Thymus (tissue), 11 donors: Measurements from ENCODE around the gene MAPK13. TPM values are rescaled to one million over a fixed set of nuclear protein-coding genes. Genes with fewer than 3 reads are reported as not detected.

Source experiments
- DNase-seq, 9 donors: peaks; one replicate each; pipeline ENCODE4 v3.0.0-alpha.2; 2013; ENCODE audit warnings: low spot score in 9 of 9, low read depth in 6 of 9, missing footprints in 1 of 9
- H3K27ac ChIP-seq, 2 donors: one replicate each; pipeline ENCODE4 v1.5.1; 2013; ENCODE audit warnings: control low read depth in 1 of 2, low read depth in 1 of 2, low read length in 1 of 2, mild to moderate bottlenecking in 1 of 2, moderate library complexity in 1 of 2
- H3K27me3 ChIP-seq, 2 donors: one replicate each; pipeline ENCODE4 v1.5.1; 2013; ENCODE audit warnings: low read length in 1 of 2; ENCODE audit not compliant: control insufficient read depth in 2 of 2, insufficient read depth in 1 of 2
- H3K36me3 ChIP-seq, 2 donors: one replicate each; pipeline ENCODE4 v1.5.1; 2013; ENCODE audit warnings: low read length in 1 of 2, mild to moderate bottlenecking in 1 of 2, moderate library complexity in 1 of 2; ENCODE audit not compliant: control insufficient read depth in 2 of 2, insufficient read depth in 2 of 2
- H3K4me1 ChIP-seq, 2 donors: one replicate each; pipeline ENCODE4 v1.5.1; 2013; ENCODE audit warnings: low read length in 2 of 2; ENCODE audit not compliant: control insufficient read depth in 2 of 2, insufficient read depth in 2 of 2
- H3K4me3 ChIP-seq, 2 donors: one replicate each; pipeline ENCODE4 v1.5.1; 2013; ENCODE audit warnings: low read length in 2 of 2, control low read depth in 1 of 2, mild to moderate bottlenecking in 1 of 2
- H3K9me3 ChIP-seq, 2 donors: one replicate each; pipeline ENCODE4 v1.5.1; 2013; ENCODE audit warnings: low read length in 1 of 2, mild to moderate bottlenecking in 1 of 2; ENCODE audit not compliant: control insufficient read depth in 2 of 2, insufficient read depth in 1 of 2
- WGBS: extraction: QIAGEN DNeasy Blood & Tissue Kit; methylation state at CpG from one replicate; pipeline ENCODE4 v1.1.7; 2013; 5-methylcytosine and 5-hydroxymethylcytosine counted together
- polyA plus RNA-seq: library from polyadenylated mRNA; stranded (reverse); fragments of 200-250 nt; gene quantifications from one replicate; pipeline ENCODE4 v1.2.3, GENCODE V29; 2013
- total RNA-seq: library from RNA; stranded (reverse); fragments of 120-200 nt; gene quantifications from one replicate; pipeline ENCODE4 v1.2.4, GENCODE V29; 2013
- donor health status: healthy.

The MAPK13 gene
- total and polyA plus RNA-seq, 2 donors: 8.5 to 30.1 TPM

DNA sequence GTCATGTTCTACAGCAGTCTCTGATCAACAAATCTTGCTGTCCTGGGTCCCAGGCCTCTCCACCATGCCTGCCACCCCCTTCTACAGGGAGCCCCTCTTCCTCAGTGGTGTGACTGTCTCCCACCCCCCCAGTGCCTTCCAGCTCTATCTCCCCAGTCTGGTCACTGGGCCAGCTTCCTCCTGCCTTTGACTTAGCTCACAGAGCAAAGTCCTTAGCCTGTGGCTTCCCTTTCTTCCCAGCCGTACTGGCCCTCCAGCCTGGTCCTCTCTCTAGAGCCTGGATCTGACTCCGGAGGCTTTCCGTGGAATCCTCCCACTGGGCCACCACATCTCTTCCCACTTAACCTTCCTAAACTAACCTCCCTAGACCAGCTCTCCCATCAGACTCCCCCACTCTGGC is 17.0 kb downstream of the MAPK13 start:
- no peak for DNase-seq
- H3K4me3 ChIP-seq: no peak overlapping the region
- 100% methylated on average over 3 of the region's 3 CpGs for WGBS
- no peaks in the 10 kb centered on the region for H3K27me3 ChIP-seq
- no peak overlapping the region for H3K27ac ChIP-seq
- H3K4me1 ChIP-seq: no peaks in the 10 kb centered on the region
- H3K36me3 ChIP-seq: peaks cover 0 to 1% of the 10 kb centered on the region in 2 donors
- H3K9me3 ChIP-seq: no peaks in the 10 kb centered on the region

GRCh38 chr6:36149476-36149875 is 19.2 kb downstream of the MAPK13 start:
- Histone ChIP-seq H3K4me3 (no peak overlapping the region), H3K9me3 (no peaks in the 10 kb centered on the region), H3K36me3 (no peaks in the 10 kb centered on the region), H3K4me1 (no peaks in the 10 kb centered on the region), H3K27ac (no peak overlapping the region), H3K27me3 (no peaks in the 10 kb centered on the region)
- DNase-seq: no peak

GRCh38 chr6:36150283-36150682 is 20.0 kb downstream of the MAPK13 start:
- WGBS: 64% methylated on average over 3 of the region's 3 CpGs
- Histone ChIP-seq H3K27ac (no peak overlapping the region), H3K4me3 (no peak overlapping the region), H3K36me3 (no peaks in the 10 kb centered on the region), H3K9me3 (peaks cover 0 to 5% of the 10 kb centered on the region in 2 donors), H3K4me1 (no peaks in the 10 kb centered on the region), H3K27me3 (no peaks in the 10 kb centered on the region)
- no peak for DNase-seq

- Histone ChIP-seq H3K4me1 (no peaks in the 10 kb centered on the region), H3K36me3 (no peaks in the 10 kb centered on the region), H3K9me3 (peaks cover 0 to 5% of the 10 kb centered on the region in 2 donors), H3K27ac (no peak overlapping the region), H3K27me3 (no peaks in the 10 kb centered on the region), H3K4me3 (no peak overlapping the region)
- no peak for DNase-seq
- 95% methylated on average over 2 of the region's 2 CpGs for WGBS
Observed at GRCh38 chr6:36154286-36154685, 24.0 kb downstream of the MAPK13 start.

- WGBS: 96% methylated on average over 2 of the region's 2 CpGs
- DNase-seq: no peak
- H3K4me3 ChIP-seq: no peak overlapping the region
- no peaks in the 10 kb centered on the region for H3K36me3 ChIP-seq
- H3K27ac ChIP-seq: no peak overlapping the region
- no peaks in the 10 kb centered on the region for H3K4me1 ChIP-seq
- H3K9me3 ChIP-seq: peaks cover 0 to 5% of the 10 kb centered on the region in 2 donors
- no peaks in the 10 kb centered on the region for H3K27me3 ChIP-seq
Observed at GRCh38 chr6:36155662-36156061, 25.3 kb downstream of the MAPK13 start.

- no peaks in the 10 kb centered on the region for H3K27me3 ChIP-seq
- H3K4me3 ChIP-seq: no peak overlapping the region
- H3K27ac ChIP-seq: no peak overlapping the region
- no peaks in the 10 kb centered on the region for H3K36me3 ChIP-seq
- H3K9me3 ChIP-seq: no peaks in the 10 kb centered on the region
- DNase-seq: no peak
- 97% methylated on average over 4 of the region's 4 CpGs for WGBS
- H3K4me1 ChIP-seq: no peaks in the 10 kb centered on the region
Observed at GRCh38 chr6:36160147-36160760, 29.9 kb downstream of the MAPK13 start.

DNA sequence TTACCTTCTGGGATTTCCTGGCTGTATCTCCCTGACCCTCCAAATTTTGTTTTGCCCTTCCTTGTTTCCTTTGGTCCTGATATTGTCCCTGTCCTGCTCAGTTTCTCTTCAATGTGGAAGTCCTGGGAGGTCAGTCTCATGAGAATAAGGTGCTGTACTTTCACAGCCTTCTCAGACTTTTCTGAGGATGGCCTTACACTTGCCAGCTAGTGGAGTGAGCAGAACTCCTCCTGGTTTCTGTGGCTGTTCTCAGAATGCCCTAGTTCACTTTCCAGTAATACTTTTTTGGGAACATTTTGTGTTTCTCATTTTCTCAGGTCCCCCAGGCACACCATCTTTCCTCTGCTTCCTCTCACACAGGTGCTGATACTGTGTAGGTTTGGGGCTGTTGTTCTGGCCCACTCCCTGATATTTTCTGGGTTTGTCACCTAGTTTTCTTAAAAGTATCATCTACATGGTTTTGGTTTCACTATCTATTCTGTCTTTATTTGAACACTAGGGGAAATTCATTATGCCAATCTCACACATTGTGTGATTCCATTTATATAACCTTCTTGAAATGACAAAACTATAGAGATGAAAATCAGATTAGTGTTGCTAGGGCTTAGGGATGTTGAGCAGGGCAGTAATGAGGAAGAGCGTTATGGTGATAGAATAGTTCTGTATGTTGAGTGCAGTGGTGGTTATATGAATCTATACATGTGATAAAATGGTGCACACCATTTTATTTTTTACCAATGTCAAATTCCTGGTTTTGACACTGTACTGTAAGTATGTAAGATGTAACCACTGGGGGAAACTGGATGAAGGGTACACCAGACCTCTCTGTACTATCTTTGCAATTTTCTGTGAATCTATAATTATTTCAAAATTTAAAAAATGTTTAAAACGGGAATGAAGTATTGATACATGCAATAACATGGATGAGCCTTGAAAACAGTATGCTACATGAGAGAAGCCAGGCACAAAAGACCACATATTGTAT is 39.0 kb downstream of the MAPK13 start:
- 98% methylated on average over 2 of the region's 2 CpGs for WGBS
- H3K27ac ChIP-seq: no peak overlapping the region

DNA sequence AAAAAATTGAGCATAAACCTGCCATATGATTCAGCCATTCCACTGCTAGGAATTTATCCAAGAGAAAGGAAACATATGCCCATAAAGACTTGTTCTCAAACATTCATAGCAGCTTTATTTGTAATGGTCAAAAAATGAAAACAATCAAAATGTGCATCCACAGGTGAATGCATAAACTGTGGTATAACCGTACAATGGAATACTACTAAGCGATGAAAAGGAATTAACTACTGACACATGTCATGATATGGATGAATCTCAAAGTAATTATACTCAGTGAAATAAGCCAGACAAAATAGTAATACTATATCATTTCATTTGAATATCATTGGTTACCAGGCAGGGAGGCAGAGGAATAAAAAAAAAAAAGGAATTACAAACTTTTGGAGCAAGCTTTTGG is 40.4 kb downstream of the MAPK13 start:
- H3K4me1 ChIP-seq: peaks cover 0 to 3% of the 10 kb centered on the region in 2 donors
- WGBS: 98% methylated on average over 2 of the region's 2 CpGs
- no peak overlapping the region for H3K27ac ChIP-seq

More for the DNA sequence above, 39.0 kb downstream of the MAPK13 start:
- Histone ChIP-seq H3K9me3 (no peaks in the 10 kb centered on the region), H3K4me3 (no peak overlapping the region), H3K4me1 (peaks cover 0 to 3% of the 10 kb centered on the region in 2 donors), H3K36me3 (no peaks in the 10 kb centered on the region), H3K27me3 (no peaks in the 10 kb centered on the region)
- DNase-seq: no peak

GRCh38 chr6:36171573-36171972 is 41.3 kb downstream of the MAPK13 start:
- peak in 1 of 9 donors; percentile 20 for DNase-seq
- H3K36me3 ChIP-seq: no peaks in the 10 kb centered on the region
- WGBS: 62% methylated on average over 2 of the region's 2 CpGs
- H3K27ac ChIP-seq: no peak overlapping the region
- peaks cover 0 to 3% of the 10 kb centered on the region in 2 donors for H3K4me1 ChIP-seq
- H3K27me3 ChIP-seq: no peaks in the 10 kb centered on the region
- H3K4me3 ChIP-seq: no peak overlapping the region
- H3K9me3 ChIP-seq: no peaks in the 10 kb centered on the region

More for the DNA sequence above, 40.4 kb downstream of the MAPK13 start:
- no peak for DNase-seq
- Histone ChIP-seq H3K36me3 (no peaks in the 10 kb centered on the region), H3K4me3 (no peak overlapping the region), H3K9me3 (no peaks in the 10 kb centered on the region), H3K27me3 (no peaks in the 10 kb centered on the region)
